ENCODE results near the gene ATR.

- no peak for TF ChIP-seq CTCF (IDR thresholded peaks at IDR 0.05)
- TF ChIP-seq POLR2A (IDR thresholded peaks at IDR 0.05): no peak
Observed at GRCh38 chr3:142602619-142603385, 24.3 kb upstream of the ATR start.

Measured in body of pancreas (tissue), 4 donors.